ENCODE measurements around the gene PHACTR1. TPM values are rescaled to one million over a fixed set of nuclear protein-coding genes. Genes with fewer than 3 reads are reported as not detected.
A peak's percentile ranks its signal among the peaks of the same experiment; 100 is the strongest.

The PHACTR1 gene
- total RNA-seq, 1 donor from 2014 or later = 3.9 TPM

- no peak for DNase-seq (ENCODE audit: low read depth)
Observed at GRCh38 chr6:12950976-12951375, 234.4 kb downstream of the PHACTR1 start.

GRCh38 chr6:12951415-12951814 lies 234.8 kb downstream of the PHACTR1 start:
- no peak for DNase-seq (ENCODE audit: low read depth)

- DNase-seq (ENCODE audit: low read depth) = no peak
Observed at GRCh38 chr6:12952318-12952717, 235.8 kb downstream of the PHACTR1 start.

- no peak for DNase-seq (ENCODE audit: low read depth)
Observed at GRCh38 chr6:12955956-12956355, 239.4 kb downstream of the PHACTR1 start.

GRCh38 chr6:12956991-12957320 lies 240.4 kb downstream of the PHACTR1 start:
- peak; percentile 51 for DNase-seq (ENCODE audit: low read depth)

- peak; percentile 85 for DNase-seq (ENCODE audit: low read depth)
Observed at GRCh38 chr6:12957321-12958051, 240.9 kb downstream of the PHACTR1 start.

GRCh38 chr6:12958052-12958706 lies 241.6 kb downstream of the PHACTR1 start:
- DNase-seq (ENCODE audit: low read depth) = peak; percentile 35

- DNase-seq (ENCODE audit: low read depth) = no peak
Observed at GRCh38 chr6:12961761-12962160, 245.2 kb downstream of the PHACTR1 start.

- no peak for DNase-seq (ENCODE audit: low read depth)
Observed at GRCh38 chr6:12962529-12962928, 246.0 kb downstream of the PHACTR1 start.

- DNase-seq (ENCODE audit: low read depth) = peak; percentile 23
Observed at GRCh38 chr6:12962987-12963386, 246.4 kb downstream of the PHACTR1 start.

- peak; percentile 74 for DNase-seq (ENCODE audit: low read depth)
Observed at GRCh38 chr6:12963567-12963966, 247.0 kb downstream of the PHACTR1 start.

GRCh38 chr6:12967686-12968085 lies 251.1 kb downstream of the PHACTR1 start:
- no peak for DNase-seq (ENCODE audit: low read depth)

GRCh38 chr6:12968290-12968689 lies 251.7 kb downstream of the PHACTR1 start:
- DNase-seq (ENCODE audit: low read depth) = peak; percentile 86

GRCh38 chr6:12968839-12969558 lies 252.4 kb downstream of the PHACTR1 start:
- DNase-seq (ENCODE audit: low read depth) = peak; percentile 29

- peak; percentile 26 for DNase-seq (ENCODE audit: low read depth)
Observed at GRCh38 chr6:12969966-12970365, 253.4 kb downstream of the PHACTR1 start.

- peak; percentile 80 for DNase-seq (ENCODE audit: low read depth)
Observed at GRCh38 chr6:12973386-12973785, 256.8 kb downstream of the PHACTR1 start.

GRCh38 chr6:12974551-12974950 lies 258.0 kb downstream of the PHACTR1 start:
- DNase-seq (ENCODE audit: low read depth) = no peak

GRCh38 chr6:12976366-12976765 lies 259.8 kb downstream of the PHACTR1 start:
- DNase-seq (ENCODE audit: low read depth) = no peak

- DNase-seq (ENCODE audit: low read depth) = no peak
Observed at GRCh38 chr6:12977206-12977605, 260.6 kb downstream of the PHACTR1 start.

GRCh38 chr6:12977806-12978205 lies 261.2 kb downstream of the PHACTR1 start:
- no peak for DNase-seq (ENCODE audit: low read depth)

- no peak for DNase-seq (ENCODE audit: low read depth)
Observed at GRCh38 chr6:12980741-12981140, 264.2 kb downstream of the PHACTR1 start.

- no peak for DNase-seq (ENCODE audit: low read depth)
Observed at GRCh38 chr6:12984776-12985175, 268.2 kb downstream of the PHACTR1 start.

GRCh38 chr6:12987783-12988182 lies 271.2 kb downstream of the PHACTR1 start:
- DNase-seq (ENCODE audit: low read depth) = no peak
